ENCODE data around the gene TRANK1. TPM values are rescaled to one million over a fixed set of nuclear protein-coding genes. Genes with fewer than 3 reads are reported as not detected.
"Not testable (repeated sequence)": the region's sequence is repeated elsewhere in the genome, so short reads cannot be mapped to it uniquely, and the experiment has no call there.

Gene TRANK1
- polyA plus RNA-seq, 4 donors = 6.4 to 8.4 (median 7.0) TPM

- no peak for DNase-seq (ENCODE audit: low read depth in 4 of 4, low spot score in 3 of 4)
These were observed 49.9 kb downstream of the TRANK1 start for GRCh38 chr3:36894914-36895313.

- DNase-seq (ENCODE audit: low read depth in 4 of 4, low spot score in 3 of 4) = no peak
These were observed 51.0 kb downstream of the TRANK1 start for GRCh38 chr3:36893826-36894225.

DNA sequence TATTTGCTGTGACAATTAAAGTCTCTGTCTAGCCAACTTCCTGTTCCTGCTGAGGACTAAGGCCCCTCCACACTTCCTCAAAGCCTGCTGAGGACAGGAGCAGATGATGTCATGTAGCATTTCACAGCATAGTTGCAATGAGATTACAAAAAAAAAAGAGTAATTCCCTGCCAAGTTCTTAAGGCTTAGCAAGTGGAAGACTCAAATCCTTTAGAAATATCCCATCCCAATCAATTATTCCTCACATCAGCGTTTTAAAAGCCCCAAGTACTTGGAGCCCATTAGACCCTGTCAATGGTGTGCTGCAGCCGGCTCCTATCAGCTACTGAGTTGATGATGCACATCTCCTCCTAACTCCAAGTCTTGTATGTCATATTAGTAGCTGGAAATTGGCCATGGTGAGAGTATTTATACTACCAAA lies 51.7 kb downstream of the TRANK1 start:
- DNase-seq (ENCODE audit: low read depth in 4 of 4, low spot score in 3 of 4) = no peak

- DNase-seq (ENCODE audit: low read depth in 4 of 4, low spot score in 3 of 4) = no peak
These were observed 52.3 kb downstream of the TRANK1 start for GRCh38 chr3:36892457-36893136.

DNA sequence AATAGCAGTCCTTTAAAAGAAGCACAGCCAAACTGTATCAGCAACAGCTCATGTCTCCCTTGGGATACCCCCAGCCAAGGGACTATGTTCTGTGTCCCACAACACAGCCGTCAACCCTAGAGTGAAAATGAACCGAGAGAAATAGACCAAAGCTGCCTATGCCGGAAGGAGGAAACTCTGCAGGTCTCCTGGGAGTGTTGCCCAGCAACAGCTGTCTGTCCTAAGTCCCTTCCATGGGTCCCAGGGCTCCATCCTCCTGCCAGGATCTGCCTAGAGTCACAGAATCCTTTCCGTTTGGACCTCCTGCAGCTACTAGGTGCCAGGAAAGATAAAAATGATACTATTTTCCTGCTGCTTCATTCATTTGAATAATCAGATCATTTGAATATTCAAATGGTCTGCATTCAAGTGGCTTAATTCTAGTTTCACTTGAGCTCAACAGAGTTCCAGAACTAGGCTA lies 53.1 kb downstream of the TRANK1 start:
- no peak for DNase-seq (ENCODE audit: low read depth in 4 of 4, low spot score in 3 of 4)

- DNase-seq (ENCODE audit: low read depth in 4 of 4, low spot score in 3 of 4) = not testable (repeated sequence)
These were observed 53.8 kb downstream of the TRANK1 start for GRCh38 chr3:36891097-36891496.

DNA sequence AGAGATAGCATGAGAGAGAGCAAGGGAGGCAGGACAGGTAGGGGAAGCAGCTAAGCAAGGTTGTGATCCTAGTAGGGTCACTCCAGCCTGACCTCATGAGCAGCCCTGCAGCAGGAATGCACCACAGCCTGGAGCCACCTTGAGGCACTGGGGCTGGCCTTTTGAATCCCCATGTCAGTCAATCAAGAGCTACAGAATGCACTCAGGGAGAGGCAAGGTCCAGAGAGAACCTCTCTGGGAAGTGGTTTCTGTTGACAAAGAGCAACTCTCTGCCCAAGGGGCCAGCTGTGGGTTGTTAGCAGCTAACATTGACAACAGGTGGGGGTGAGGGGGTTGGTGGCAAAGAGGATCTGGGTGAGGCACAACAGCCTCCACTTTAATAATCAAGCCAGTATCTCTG lies 54.6 kb downstream of the TRANK1 start:
- no peak for DNase-seq (ENCODE audit: low read depth in 4 of 4, low spot score in 3 of 4)

- no peak for DNase-seq (ENCODE audit: low read depth in 4 of 4, low spot score in 3 of 4)
These were observed 63.1 kb downstream of the TRANK1 start for GRCh38 chr3:36881735-36882134.

DNA sequence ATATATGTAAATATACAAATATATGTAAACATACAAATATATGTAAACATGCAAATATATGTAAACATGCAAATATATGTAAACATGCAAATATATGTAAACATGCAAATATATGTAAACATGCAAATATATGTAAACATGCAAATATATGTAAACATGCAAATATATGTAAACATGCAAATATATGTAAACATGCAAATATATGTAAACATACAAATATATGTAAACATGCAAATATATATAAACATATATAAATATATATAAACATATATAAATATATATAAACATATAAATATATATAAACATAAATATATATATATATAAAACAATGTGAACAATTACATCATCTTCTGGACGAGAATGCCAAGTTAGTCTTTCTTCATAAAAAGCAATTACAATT lies 65.0 kb downstream of the TRANK1 start:
- not testable (repeated sequence) for DNase-seq (ENCODE audit: low read depth in 4 of 4, low spot score in 3 of 4)

DNA sequence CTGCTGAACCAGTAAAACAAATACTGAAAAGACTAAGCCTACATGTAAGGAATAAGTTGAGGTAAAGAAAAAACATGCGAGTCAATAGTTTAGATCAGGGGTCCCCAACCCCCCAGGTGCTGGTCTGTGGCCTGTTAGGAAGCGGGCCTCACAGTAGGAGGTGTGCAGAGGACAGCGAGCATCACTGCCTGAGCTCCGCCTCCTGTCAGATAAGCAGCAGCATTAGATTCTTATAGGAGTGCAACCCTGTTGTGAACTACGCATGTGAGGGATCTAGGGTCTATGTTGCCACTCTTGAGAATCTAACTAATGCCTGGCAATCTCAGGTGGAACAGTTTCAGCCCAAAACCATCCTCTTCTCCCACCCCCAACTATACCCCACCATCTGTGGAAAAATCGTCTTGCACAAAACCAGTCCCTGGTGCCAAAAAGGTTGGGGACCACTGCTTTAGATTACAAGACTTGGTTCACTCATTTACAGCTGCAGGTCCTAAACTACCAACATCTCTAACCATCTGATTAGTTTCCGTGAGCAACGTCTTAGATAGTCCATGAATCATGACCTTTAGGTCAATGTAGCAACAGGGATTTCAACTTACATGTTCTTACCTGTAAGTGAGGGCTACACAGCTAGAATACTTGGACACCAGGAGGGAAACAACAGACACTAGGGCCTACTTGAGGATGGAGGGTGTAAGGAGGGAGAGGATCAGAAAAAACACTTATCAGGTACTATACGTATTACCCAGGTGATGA lies 66.7 kb downstream of the TRANK1 start:
- no peak for DNase-seq (ENCODE audit: low read depth in 4 of 4, low spot score in 3 of 4)

- DNase-seq (ENCODE audit: low read depth in 4 of 4, low spot score in 3 of 4) = no peak
These were observed 68.5 kb downstream of the TRANK1 start for GRCh38 chr3:36876181-36876936.

DNA sequence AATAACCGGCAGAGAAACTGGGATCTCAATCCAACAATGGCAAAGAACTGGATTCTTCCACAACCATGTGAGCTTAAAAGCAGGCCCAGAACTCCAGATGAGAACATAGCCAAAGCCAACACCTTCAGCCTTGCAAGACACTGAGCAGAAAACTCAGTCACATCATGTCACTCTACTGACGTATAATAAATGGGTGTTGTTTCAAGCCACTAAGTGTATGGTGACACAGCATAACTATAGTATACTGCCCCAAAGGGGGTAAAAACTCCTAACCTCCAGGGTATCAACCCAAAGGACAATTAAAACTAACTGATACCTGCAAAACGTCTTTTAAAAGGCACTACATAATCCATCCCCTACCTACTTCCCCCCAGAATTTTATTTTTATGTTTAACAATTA lies 69.5 kb downstream of the TRANK1 start:
- DNase-seq (ENCODE audit: low read depth in 4 of 4, low spot score in 3 of 4) = no peak

- no peak for DNase-seq (ENCODE audit: low read depth in 4 of 4, low spot score in 3 of 4)
These were observed 70.4 kb downstream of the TRANK1 start for GRCh38 chr3:36874424-36874823.

DNA sequence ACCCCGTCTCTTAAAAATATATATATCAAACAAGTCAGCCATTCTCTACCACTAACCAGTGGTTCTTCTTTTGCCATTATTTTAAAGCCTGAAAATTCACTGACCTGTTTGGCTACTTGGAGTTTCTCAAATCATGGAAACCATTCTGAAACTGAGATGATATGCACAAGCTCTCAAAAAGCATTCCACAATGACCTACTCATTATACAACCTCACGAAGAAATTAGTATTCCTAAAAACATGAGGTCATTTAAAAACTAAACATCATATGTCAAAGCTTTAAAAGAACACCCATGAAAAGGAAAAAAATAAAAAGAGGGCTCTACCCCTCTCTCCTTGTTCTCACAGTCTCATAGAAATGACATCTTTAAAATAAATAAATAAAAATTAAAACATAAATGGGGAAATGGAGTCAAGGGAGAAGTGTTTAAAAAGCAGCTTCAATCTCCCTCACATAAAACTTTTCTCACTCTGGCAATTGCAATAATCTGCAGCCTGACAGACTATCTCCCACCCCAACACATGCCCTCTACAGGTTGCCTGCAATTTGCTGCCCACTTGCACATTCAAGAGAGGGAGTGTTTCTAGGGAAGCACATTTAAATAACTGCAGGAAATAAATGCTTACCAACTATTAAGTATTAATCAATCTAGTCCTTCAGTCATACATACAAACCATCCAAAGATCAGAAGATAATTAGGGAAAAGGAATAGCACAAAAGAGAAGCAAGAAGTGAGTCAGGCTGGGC lies 73.3 kb downstream of the TRANK1 start:
- no peak for DNase-seq (ENCODE audit: low read depth in 4 of 4, low spot score in 3 of 4)

DNA sequence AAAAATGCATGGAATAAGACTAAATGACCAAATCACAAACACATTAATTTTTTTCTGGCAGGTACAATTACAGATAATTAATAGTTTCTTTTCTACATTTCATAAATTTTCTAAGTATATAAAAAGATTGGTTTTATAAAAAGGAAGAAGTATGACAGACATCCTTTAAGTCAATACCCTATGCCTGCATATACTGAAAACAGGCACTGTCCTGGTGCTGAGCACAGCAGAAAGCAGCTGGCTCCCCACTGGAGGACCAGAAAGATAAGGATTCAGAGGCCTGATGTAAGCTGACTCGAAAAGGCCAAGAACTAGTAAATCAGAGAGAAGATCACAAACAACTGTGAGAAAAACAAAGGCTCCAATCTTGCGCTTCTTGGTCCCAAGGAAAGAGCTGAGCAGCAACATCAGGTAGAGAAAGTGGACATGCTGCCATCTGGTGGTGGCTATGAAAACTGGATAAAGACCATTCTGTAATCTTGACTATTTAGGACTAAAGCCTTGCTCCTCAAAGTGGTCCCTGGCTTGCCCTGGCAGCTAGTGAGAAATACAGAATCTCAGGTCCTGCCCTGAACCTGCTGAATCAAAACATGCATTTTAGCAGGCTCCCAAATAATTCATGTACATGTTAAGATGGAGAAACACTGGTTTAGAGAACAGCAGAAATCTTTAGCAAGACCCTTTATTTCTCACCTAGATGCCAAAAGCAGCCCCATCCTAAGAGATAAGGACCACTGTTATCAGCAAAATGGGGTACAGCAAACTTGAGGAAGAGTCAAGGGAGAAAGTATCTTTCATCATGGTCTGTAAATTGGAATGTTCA lies 76.0 kb downstream of the TRANK1 start:
- DNase-seq (ENCODE audit: low read depth in 4 of 4, low spot score in 3 of 4) = peak; percentile 44 to 58 (median 50)

GRCh38 chr3:36867810-36868209 lies 77.0 kb downstream of the TRANK1 start:
- no peak for DNase-seq (ENCODE audit: low read depth in 4 of 4, low spot score in 3 of 4)

DNA sequence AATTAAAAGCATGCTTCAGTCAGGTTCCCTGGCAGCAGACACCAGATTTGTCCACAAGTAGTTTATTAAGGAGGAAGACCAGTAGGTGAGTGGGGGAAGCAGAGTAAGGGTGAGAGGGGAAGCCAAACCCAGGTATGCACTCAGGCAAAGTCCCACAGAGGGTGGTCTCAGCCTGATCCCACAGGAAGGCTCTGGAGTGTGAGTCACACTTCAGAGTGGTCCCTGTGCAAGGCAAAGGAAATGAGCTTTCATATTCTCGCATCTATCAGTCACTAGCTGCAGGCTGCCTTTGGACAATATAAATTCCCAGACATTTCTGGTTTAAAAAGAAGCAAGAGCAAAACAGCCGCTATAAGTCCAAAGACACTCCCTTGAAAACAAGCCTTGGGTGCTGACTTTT lies 78.5 kb downstream of the TRANK1 start:
- no peak for DNase-seq (ENCODE audit: low read depth in 4 of 4, low spot score in 3 of 4)

DNA sequence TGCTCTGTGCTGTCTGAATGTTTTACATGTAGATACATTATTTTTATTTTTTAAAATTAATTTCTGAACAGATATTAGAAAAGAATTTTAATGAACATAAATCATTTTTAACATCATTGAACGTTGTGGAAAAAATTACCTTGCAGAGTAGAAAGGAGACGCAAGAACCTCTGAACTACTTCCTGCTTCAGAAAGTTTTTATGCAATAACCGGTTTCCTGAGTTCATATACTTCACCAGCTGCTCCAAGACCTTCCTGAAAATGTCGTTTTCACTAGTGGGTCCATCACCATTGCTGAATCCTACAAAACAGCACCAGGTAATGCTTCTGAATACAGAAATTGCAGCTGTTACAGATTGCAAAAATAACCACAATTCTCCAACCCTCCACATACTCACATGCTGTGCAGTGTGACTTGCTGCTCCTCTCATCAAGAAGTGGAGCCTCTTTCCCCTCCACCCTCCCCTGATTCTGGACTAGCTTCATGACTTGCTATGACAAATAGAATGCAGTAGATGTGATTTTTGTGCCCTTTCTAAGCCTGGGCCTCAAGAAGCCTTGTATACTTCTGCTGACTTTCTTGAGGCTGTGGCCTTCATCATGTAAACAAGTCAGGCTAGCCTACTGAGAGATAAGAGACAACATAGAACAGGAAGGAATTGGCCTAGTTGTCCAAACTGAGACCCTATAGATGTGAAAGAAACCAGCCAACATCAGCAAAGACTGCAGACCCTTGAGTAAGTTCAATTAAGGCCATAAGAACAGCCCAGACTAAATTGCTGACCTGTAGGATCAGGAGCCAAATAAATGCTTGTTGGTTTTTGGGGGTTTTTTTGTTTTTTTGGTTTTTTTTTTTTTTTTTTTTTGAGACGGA lies 80.4 kb downstream of the TRANK1 start:
- DNase-seq (ENCODE audit: low read depth in 4 of 4, low spot score in 3 of 4) = no peak

Measured in right renal pelvis (tissue), 4 donors.